HFFc6 (cell line): ENCODE measurements around the gene ACACB. TPM values are rescaled to one million over a fixed set of nuclear protein-coding genes. Genes with fewer than 3 reads are reported as not detected.

Experiments used
- DNase-seq: peaks from one replicate; pipeline ENCODE4 v3.0.0-alpha.2; 2018
- H3K27ac Mint-ChIP-seq: 2 replicates; pipeline ENCODE4 v1.8.0; 2020; ENCODE audit warnings: mild to moderate bottlenecking, mixed read lengths
- H3K27me3 Mint-ChIP-seq: 2 replicates; pipeline ENCODE4 v1.8.0; 2021; ENCODE audit warnings: mild to moderate bottlenecking, moderate library complexity, mixed read lengths; ENCODE audit not compliant: insufficient read depth
- H3K36me3 Mint-ChIP-seq: 2 replicates; pipeline ENCODE4 v1.8.0; 2021; ENCODE audit warnings: low read depth, mixed read lengths
- H3K4me1 Mint-ChIP-seq: 2 replicates; pipeline ENCODE4 v1.8.0; 2020; ENCODE audit warnings: low read depth, mixed read lengths
- H3K4me3 Mint-ChIP-seq: 2 replicates; pipeline ENCODE4 v1.8.0; 2020; ENCODE audit warnings: mild to moderate bottlenecking, moderate library complexity, mixed read lengths
- H3K9me3 Mint-ChIP-seq: 2 replicates; pipeline ENCODE4 v1.8.0; 2020; ENCODE audit warnings: mild to moderate bottlenecking, mixed read lengths
- total RNA-seq, 6 experiments: library from RNA; stranded (reverse); fragmentation: NEBNext Ultra II Directional; extraction: Animal tissue kit (Norgen Biotek cat#: 25700); gene quantifications; 2 replicates in 1 of 6; 3 replicates in 5 of 6; pipeline ENCODE4 v1.2.3, GENCODE V29; 2021
- TF ChIP-seq, protein P1 (sequence below): fragments of 200-600 bp; sonication (generic); IDR thresholded peaks from 2 replicates; pipeline ENCODE4 v1.5.0; 2021; ENCODE audit warnings: antibody characterized with exemption, mild to moderate bottlenecking

The ACACB gene
- total RNA-seq, 6 experiments from 2014 or later, result 1.0 to 2.1 (median 1.3) TPM

DNA sequence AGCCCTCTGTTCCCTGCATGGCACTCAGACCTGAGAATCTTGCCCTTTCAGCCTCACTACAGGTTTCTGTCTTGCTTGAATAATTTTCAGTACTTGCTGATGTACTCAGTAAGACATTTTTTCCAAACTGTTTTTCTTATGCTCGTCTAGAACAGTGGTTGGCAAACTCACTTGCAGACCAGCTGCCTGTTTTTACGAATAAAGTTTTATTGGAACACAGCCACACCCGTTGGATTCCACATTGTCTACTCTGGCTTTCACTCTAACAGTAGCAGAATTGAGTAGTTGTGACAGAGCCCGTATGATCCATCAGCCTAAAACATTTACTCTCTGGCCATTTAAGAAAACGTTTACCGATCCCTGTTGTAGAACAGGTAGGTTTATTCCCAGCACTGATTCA is 119.9 kb downstream of the ACACB start:
- no peak for DNase-seq
- Mint-ChIP-seq H3K27me3 (peaks cover 2% of the 10 kb centered on the region), H3K9me3 (no peaks in the 10 kb centered on the region), H3K27ac (no peak overlapping the region), H3K36me3 (no peaks in the 10 kb centered on the region), H3K4me3 (no peak overlapping the region), H3K4me1 (no peaks in the 10 kb centered on the region)
- TF ChIP-seq, protein P1, sequence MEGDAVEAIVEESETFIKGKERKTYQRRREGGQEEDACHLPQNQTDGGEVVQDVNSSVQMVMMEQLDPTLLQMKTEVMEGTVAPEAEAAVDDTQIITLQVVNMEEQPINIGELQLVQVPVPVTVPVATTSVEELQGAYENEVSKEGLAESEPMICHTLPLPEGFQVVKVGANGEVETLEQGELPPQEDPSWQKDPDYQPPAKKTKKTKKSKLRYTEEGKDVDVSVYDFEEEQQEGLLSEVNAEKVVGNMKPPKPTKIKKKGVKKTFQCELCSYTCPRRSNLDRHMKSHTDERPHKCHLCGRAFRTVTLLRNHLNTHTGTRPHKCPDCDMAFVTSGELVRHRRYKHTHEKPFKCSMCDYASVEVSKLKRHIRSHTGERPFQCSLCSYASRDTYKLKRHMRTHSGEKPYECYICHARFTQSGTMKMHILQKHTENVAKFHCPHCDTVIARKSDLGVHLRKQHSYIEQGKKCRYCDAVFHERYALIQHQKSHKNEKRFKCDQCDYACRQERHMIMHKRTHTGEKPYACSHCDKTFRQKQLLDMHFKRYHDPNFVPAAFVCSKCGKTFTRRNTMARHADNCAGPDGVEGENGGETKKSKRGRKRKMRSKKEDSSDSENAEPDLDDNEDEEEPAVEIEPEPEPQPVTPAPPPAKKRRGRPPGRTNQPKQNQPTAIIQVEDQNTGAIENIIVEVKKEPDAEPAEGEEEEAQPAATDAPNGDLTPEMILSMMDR, result no peak

DNA sequence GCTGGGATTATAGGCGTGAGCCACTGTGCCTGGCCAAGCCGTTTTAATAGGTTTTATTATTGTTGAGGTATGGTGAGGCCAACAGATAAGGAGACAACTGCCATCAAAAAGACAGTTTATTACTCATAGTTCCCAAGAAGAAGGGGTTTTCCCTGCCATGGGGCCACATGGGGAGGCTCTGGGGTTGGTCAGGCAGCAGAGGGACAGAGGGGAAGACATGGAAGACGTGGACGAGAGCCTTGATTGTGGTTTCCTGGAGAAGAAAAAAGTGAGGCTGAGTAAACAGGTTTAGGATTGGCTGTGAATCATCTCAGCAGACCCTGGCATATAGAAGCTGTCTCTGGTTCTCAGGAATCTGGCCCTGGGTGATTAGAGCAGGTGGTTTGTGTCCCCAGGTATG is 122.8 kb downstream of the ACACB start:
- Mint-ChIP-seq H3K36me3 (no peaks in the 10 kb centered on the region), H3K4me1 (no peaks in the 10 kb centered on the region), H3K4me3 (no peak overlapping the region), H3K9me3 (no peaks in the 10 kb centered on the region), H3K27ac (no peak overlapping the region), H3K27me3 (no peaks in the 10 kb centered on the region; the same call in none of the 2 replicates)
- TF ChIP-seq, protein P1, result no peak
- no peak for DNase-seq

DNA sequence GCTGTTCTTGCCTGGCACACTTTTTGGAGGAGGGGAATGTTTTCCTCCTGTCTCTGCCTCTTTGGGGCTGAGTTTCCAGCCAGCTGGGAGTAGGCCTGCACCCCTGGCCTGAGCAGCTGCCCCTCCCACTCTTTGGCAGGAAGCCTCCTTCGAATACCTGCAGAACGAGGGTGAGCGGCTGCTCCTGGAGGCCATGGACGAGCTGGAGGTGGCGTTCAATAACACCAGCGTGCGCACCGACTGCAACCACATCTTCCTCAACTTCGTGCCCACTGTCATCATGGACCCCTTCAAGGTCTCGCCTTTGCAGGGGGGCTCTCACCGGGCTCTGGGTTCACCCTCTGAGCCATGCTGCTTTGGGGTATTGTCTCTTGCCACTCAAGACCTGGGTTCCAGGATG is 123.3 kb downstream of the ACACB start:
- DNase-seq, result no peak
- Mint-ChIP-seq H3K36me3 (no peaks in the 10 kb centered on the region), H3K4me1 (no peaks in the 10 kb centered on the region), H3K27me3 (no peaks in the 10 kb centered on the region; the same call in 1 of the 2 replicates), H3K9me3 (no peaks in the 10 kb centered on the region), H3K27ac (no peak overlapping the region), H3K4me3 (no peak overlapping the region)
- TF ChIP-seq, protein P1, result no peak

DNA sequence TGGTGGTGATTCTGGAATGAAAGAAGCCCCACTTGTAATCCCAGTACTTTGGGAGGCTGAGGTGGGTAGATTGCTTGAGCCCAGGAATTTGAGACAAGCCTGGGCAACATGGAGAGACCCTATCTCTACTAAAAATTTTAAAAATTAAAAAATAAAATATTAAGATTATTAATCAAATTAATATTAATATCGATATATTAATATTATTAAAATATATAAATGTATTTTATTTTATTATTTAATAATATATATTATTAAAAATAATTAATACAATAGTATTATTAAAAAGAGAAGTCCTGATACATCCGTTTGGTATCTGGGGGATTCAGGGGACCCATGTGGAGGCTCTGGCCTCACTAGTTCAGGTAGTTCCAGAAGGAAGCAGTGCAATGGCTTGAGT is 124.0 kb downstream of the ACACB start:
- Mint-ChIP-seq H3K4me3 (no peak overlapping the region), H3K27ac (no peak overlapping the region)
- TF ChIP-seq, protein P1, result no peak

DNA sequence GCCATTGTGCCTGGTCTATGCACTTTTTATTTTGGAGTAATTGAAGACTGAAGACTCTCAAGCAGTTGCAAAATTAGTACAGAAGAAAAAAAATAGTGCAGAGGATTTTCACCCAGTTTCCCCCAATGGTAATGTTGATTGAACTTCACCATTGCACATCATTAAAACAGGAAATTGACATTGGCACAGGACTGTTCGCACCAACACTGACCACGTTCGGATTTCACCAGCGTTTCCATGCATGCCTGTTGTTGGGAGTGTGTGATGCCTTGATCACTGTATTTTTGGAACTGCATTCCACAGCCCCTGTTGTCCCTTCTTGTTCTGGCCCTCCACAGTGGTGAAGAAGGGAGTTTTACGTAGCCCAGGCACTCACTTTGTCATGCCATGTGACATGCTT is 125.5 kb downstream of the ACACB start:
- H3K4me3 Mint-ChIP-seq, result no peak overlapping the region
- DNase-seq, result no peak
- H3K27me3 Mint-ChIP-seq, result no peaks in the 10 kb centered on the region; the same call in 1 of the 2 replicates
- TF ChIP-seq, protein P1, result no peak
- no peaks in the 10 kb centered on the region for H3K36me3 Mint-ChIP-seq
- no peaks in the 10 kb centered on the region for H3K9me3 Mint-ChIP-seq
- no peaks in the 10 kb centered on the region for H3K4me1 Mint-ChIP-seq
- no peak overlapping the region for H3K27ac Mint-ChIP-seq

More for the DNA sequence above, 124.0 kb downstream of the ACACB start:
- Mint-ChIP-seq H3K9me3 (no peaks in the 10 kb centered on the region), H3K27me3 (no peaks in the 10 kb centered on the region; the same call in 1 of the 2 replicates), H3K4me1 (no peaks in the 10 kb centered on the region), H3K36me3 (no peaks in the 10 kb centered on the region)
- no peak for DNase-seq

DNA sequence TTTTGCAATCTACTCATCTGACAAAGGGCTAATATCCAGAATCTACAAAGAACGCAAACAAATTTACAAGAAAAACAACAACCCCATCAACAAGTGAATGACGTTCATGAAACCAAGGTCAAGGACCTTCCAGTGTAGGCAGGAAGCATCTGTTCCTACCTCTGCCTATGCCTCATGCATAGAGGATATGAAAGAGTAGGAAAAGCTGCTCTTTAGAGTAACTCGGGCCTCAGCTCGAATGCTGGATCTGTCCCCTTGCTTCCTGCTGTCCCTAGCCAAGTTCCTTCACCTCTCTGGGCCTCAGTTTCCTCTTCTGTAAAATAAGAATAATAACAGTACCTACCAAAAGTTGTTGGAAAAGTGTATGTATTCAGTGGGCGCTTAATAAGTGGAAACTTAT is 127.7 kb downstream of the ACACB start:
- Mint-ChIP-seq H3K36me3 (no peaks in the 10 kb centered on the region), H3K4me1 (no peaks in the 10 kb centered on the region), H3K4me3 (no peak overlapping the region), H3K27ac (no peak overlapping the region), H3K9me3 (no peaks in the 10 kb centered on the region), H3K27me3 (peaks cover 2% of the 10 kb centered on the region; the same call in 1 of the 2 replicates)
- DNase-seq, result no peak
- TF ChIP-seq, protein P1, result no peak
